ENCODE results near the gene SYNJ2. TPM values are rescaled to one million over a fixed set of nuclear protein-coding genes. Genes with fewer than 3 reads are reported as not detected.
A peak's percentile ranks its signal among the peaks of the same experiment; 100 is the strongest.

SYNJ2 gene
- total RNA-seq, 2 donors from 2014 or later = 35.4 to 50.1 TPM

DNA sequence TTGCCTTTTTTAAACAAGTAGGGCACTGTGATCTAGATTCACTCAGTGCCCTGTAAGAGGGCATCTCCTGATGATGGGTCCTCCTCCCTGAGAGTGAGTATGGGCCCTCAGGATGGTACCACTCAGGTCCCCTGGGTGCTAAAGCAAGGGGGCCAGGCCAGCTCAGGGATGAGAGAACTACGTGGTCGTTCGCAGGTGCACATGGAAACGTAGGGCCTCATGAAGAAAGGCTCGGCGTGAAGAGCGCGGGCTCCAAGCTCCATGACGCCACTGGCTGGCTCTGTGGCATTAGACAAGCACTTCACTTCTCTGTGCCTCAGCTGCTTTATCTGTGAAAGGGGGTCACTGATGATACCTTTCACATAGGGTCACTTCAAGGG lies 50.7 kb downstream of the SYNJ2 start:
- DNase-seq (no peak), ATAC-seq (no peak)
- intact Hi-C loops (cut with DNase I, micrococcal nuclease) = no loop called here

GRCh38 chr6:158033077-158033750 lies 51.6 kb downstream of the SYNJ2 start:
- intact Hi-C loops (cut with DNase I, micrococcal nuclease) = no loop called here
- ATAC-seq (no peak), DNase-seq (no peak)

GRCh38 chr6:158033751-158034702 lies 52.4 kb downstream of the SYNJ2 start:
- DNase-seq = peak; percentile 80 to 86
- ATAC-seq = peak; percentile 99
- intact Hi-C loops (cut with DNase I, micrococcal nuclease) = no loop called here

DNA sequence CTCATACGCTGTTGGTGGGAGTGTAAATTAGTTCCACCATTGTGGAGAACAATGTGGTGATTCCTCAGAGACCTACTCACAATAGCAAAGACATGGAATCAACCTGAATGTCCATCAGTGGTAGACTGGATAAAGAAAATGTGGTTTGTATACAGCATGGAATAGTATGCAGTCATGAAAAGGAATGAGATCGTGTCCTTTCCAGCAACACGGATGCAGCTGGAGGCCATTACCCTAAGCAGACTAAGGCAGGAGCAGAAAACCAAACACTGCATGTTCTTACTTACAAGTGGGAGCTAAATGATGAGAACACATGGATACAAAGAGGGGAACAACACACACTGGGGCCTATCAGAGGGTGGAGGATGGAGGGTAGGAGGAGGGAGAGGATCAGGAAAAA lies 54.6 kb downstream of the SYNJ2 start:
- intact Hi-C loops (cut with DNase I, micrococcal nuclease) = no loop called here
- ATAC-seq = no peak

DNA sequence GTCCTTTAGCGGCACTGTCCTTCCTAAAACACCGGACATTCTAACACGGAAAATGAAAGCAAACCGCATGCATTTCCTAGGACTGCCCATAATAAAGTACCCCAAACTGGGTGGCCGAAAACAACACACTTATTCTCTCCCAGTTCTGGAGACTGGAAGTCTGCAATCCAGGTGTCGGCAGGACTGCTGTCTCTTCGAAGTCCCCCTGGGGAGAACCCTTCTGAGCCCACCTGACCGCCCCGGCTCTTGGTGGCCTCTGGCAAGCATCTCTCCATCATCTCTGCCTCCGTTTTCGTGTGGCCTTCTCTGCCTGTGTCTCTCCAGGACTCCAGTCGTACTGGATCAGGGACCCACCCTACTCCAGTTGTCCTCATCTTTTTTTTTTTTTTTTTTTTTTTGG lies 55.4 kb downstream of the SYNJ2 start:
- intact Hi-C loops (cut with DNase I, micrococcal nuclease) = no loop called here
- DNase-seq = no peak

More for the DNA sequence above, 54.6 kb downstream of the SYNJ2 start:
- no peak for DNase-seq

DNA sequence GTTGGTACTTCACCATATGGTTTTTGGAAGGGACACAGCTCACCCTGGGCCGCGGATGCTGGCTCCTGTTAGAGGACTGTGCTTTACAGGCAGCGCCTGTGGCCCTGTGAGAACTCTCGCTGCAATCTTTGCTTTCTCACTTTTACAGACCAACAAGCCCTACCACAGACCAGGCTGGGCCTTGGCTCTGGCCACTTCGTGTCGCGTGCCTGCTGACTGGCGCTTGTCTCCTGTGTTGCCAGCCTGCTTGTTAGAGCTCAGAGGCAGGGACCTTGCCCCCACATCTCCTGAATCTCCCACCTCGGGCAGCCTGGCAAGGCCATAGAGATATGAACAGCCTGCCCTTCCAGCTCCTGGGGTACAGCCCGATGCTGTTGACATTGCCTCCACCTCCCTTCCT lies 56.1 kb downstream of the SYNJ2 start:
- DNase-seq = no peak
- ATAC-seq = no peak
- intact Hi-C loops (cut with DNase I, micrococcal nuclease) = no loop called here

More for the DNA sequence above, 55.4 kb downstream of the SYNJ2 start:
- no peak for ATAC-seq

GRCh38 chr6:158038291-158039177 lies 56.9 kb downstream of the SYNJ2 start:
- DNase-seq (no peak), ATAC-seq (no peak)
- intact Hi-C loops (cut with DNase I, micrococcal nuclease) = no loop called here

- ATAC-seq (no peak), DNase-seq (no peak)
- intact Hi-C loops (cut with DNase I, micrococcal nuclease) = no loop called here
These were observed 57.5 kb downstream of the SYNJ2 start for GRCh38 chr6:158039178-158039557.

DNA sequence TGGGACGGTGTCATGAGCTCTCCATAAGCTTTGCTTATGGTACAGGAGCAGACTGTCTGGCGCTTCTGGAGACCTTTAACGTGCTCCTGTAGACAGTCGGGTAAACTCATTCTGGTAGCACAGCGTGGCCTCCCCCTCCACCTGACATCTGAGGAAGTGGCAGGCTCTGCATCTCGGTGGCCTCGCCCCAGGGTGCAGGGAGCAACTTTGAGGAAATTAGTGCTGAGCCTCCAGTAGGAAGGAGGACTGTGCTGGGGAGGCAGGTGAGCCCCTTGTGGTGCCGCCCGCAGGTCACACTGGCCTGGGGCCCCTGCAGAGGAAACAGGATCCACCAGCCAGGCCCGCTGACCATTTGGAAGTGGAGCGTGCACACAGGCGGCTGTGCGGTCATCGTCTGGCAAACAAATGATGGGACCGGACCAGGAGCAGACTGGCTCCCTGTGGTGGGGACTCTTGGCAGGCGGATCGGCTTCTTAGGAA lies 57.9 kb downstream of the SYNJ2 start:
- intact Hi-C loops (cut with DNase I, micrococcal nuclease) = no loop called here
- DNase-seq (no peak), ATAC-seq (peak; percentile 10)

- ATAC-seq (peak; percentile 46), DNase-seq (no peak)
- intact Hi-C loops (cut with DNase I, micrococcal nuclease) = no loop called here
These were observed 58.6 kb downstream of the SYNJ2 start for GRCh38 chr6:158040051-158040803.

DNA sequence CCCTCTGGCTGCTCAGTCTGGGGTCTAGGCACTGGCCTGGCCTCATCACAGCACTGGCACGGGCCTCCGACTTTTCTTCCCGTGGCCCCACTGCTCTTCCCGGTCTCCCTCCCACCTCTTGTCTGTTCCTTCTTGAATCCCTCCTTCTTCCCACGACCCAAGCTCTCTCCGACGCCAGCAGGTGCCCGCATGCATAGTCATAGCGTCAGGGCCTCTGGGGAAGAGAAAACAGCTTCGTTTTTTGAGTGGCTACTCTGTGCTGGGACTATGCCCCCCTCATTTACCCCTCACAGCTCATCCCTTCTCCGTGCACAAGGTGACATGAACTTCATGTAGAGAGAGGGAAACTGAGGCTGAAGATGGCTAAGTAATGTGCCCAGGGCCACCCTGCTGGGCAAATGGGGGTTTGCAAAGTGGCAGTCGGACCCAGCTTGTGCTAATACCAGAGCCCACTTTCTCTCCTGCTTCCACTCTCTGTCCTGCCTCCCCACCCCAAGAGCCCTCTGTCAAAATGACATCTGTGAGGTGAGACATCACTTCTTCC lies 59.2 kb downstream of the SYNJ2 start:
- intact Hi-C loops (cut with DNase I, micrococcal nuclease) = no loop called here
- DNase-seq (no peak), ATAC-seq (no peak)

DNA sequence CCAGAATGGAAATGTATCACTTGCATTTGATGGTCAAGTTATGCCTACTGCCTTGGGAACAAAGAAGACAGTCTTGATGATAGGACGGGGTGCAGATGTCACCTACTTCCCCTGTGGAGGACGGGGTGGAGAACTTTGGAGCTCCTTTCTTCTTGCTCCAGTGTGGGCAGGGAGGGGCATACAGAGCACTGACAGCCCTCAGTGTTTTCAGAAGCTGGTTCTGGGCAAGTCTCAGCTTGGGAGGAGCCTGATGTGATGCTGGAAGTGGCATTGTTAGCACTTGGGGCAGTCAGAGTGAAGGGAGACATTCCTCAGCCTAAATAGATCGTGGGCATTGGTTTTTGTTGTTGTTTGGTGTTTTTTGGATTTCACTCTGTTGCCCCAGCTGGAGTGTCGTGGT lies 59.7 kb downstream of the SYNJ2 start:
- intact Hi-C loops (cut with DNase I, micrococcal nuclease) = no loop called here
- DNase-seq (no peak), ATAC-seq (no peak)

DNA sequence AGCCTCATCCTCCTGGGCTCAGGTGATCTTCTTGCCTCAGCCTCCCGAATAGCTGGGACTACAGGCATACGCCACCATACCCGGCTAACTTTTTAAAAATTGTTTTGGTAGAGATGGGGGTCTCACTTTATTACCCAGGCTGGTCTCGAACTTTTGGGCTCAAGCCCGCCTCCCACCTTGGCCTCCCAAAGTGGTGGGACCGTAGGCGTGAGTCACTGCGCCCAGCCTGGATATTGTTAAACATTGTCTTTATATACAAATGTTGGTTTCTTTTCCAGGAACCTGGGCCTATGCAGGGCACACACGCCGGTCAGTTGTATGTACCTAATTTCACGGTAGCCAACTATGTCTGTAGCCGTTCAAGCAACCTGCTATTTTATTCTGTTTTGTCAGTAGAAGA lies 60.1 kb downstream of the SYNJ2 start:
- ATAC-seq = no peak
- no peak for DNase-seq
- intact Hi-C loops (cut with DNase I, micrococcal nuclease) = no loop called here

DNA sequence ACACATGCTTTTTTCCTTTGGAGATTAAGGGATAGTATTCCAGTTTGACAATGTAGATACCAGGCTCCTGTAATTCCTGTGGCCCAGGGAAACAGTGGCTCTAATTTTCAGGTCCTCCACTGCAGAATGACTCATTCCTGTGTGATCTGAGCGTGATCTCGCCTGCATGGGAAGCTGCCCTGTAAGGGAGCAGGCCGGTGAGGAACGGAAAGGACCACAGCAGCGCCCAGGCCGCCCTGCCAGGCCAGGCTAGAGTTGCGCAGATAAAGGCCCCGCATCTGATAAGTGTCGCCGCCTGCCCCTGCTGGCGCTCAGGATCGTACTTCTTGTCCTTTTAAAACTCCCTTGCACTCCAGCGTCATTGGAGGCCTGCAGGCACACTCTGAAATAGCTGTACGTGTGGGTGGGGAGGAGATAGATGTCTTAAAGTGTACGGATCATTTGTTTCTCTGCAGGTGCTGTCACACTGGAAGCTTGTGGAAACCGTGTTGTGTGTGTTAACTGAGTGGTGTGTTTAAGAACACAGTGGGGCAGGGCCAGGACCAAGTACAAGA lies 60.7 kb downstream of the SYNJ2 start:
- intact Hi-C loops (cut with DNase I, micrococcal nuclease) = no loop called here
- no peak for DNase-seq
- ATAC-seq = no peak

GRCh38 chr6:158043008-158043407 lies 61.3 kb downstream of the SYNJ2 start:
- intact Hi-C loops (cut with DNase I, micrococcal nuclease) = no loop called here
- DNase-seq = no peak
- no peak for ATAC-seq

DNA sequence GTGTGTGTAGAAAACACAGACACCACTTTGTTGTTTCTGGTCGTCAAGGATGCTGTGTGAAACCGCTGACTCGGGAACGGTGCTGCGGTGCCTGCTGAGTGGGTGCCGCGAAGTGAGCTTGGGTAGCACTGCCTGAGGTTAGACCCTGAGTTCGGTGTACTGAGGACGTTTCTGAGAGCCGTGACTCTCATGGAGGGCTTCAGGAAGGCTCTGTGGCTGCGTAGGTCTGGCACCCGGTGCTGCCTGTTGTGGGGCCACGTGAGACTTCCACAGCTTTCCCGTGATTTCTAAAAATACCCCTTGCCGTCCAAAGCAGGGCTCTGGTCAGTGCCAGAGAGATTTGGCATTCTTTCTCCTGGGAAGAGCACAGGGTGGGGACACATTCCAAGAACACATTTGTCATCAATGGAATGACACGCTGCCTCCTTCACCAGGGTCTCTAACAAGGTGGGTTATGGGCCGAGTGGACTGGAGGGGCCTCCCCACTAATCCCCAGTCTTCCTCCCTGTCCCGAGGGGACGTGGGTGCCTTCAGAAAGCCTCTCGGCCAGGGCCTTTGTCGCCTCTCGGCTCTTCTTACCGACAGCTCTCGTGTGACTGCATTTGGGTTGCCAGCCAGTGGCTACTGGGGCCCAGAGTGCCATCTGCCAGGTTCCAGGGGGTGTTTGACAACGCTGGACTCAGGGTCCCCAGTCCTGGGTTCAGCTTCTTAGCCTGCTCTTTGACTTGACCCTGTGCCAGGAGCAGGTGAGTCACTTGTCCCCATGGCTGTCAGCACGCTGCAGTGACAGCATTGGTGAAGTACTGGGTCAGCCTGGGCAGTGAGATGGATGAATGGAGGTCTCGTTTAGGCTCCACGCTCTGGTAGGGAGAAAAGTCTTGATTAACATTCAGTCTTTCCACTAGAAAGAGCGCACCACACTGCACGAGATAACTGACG lies 62.2 kb downstream of the SYNJ2 start:
- DNase-seq = no peak
- peak; percentile 54 for ATAC-seq

GRCh38 chr6:158044525-158044888 lies 62.8 kb downstream of the SYNJ2 start:
- ATAC-seq = peak; percentile 61
- intact Hi-C loops (cut with DNase I, micrococcal nuclease) = no loop called here
- no peak for DNase-seq

More for the DNA sequence above, 62.2 kb downstream of the SYNJ2 start:
- intact Hi-C loops (cut with DNase I, micrococcal nuclease) = no loop called here
